CD8-positive, alpha-beta memory T cell (primary cell): ENCODE measurements around the gene GUK1. TPM values are rescaled to one million over a fixed set of nuclear protein-coding genes. Genes with fewer than 3 reads are reported as not detected.

Experiments
- polyA plus RNA-seq: library from polyadenylated mRNA; unstranded; fragments of 300-500 nt; fragmentation: Illumina TruSeq; gene quantifications from one replicate; pipeline ENCODE4 v1.2.3, GENCODE V29; 2021
- total RNA-seq, 2 experiments: library from RNA; stranded (reverse); gene quantifications; one replicate each; pipeline ENCODE4 v1.2.3, GENCODE V29; 2021

GUK1 gene
- total and polyA plus RNA-seq, 3 experiments from 2014 or later, result 222 to 467 (median 245) TPM

Other genes starting within 250 kb of the GUK1 start
- under 1 TPM; 0.07 to 0.13 TPM for gene WNT9A, start 192.3 kb upstream of the GUK1 start, total RNA-seq
- gene WNT9A, start 192.3 kb upstream of the GUK1 start, polyA plus RNA-seq, result not detected
- not detected for gene WNT3A, start 133.3 kb upstream of the GUK1 start, total RNA-seq
- gene WNT3A, start 133.3 kb upstream of the GUK1 start, polyA plus RNA-seq, result not detected
- 100 to 1,000 TPM; 379 TPM for gene ARF1, start 57.6 kb upstream of the GUK1 start, total RNA-seq
- 569 TPM for gene ARF1, start 57.6 kb upstream of the GUK1 start, polyA plus RNA-seq
- 10 to 100 TPM; 28.7 to 29.2 TPM for gene C1orf35, start 37.0 kb upstream of the GUK1 start, total RNA-seq
- gene C1orf35, start 37.0 kb upstream of the GUK1 start, polyA plus RNA-seq, result 21.4 TPM
- 10 to 100 TPM; 70.0 to 71.8 TPM for gene MRPL55, start 31.0 kb upstream of the GUK1 start, total RNA-seq
- gene MRPL55, start 31.0 kb upstream of the GUK1 start, polyA plus RNA-seq, result 146 TPM
- gene GJC2, start 9.7 kb downstream of the GUK1 start, total RNA-seq, result 1 to 10 TPM in 1 of 2 experiments, under 1 TPM in 1; 0.57 to 1.1 TPM
- gene GJC2, start 9.7 kb downstream of the GUK1 start, polyA plus RNA-seq, result not detected
- gene IBA57, start 25.5 kb downstream of the GUK1 start, total RNA-seq, result 10 to 100 TPM; 12.6 to 13.6 TPM
- 5.4 TPM for gene IBA57, start 25.5 kb downstream of the GUK1 start, polyA plus RNA-seq
- 10 to 100 TPM; 10.9 to 13.6 TPM for gene OBSCN, start 67.8 kb downstream of the GUK1 start, total RNA-seq
- 3.0 TPM for gene OBSCN, start 67.8 kb downstream of the GUK1 start, polyA plus RNA-seq